Upper lobe of right lung (tissue), 1 donor: ENCODE measurements around the gene PVR. TPM values are rescaled to one million over a fixed set of nuclear protein-coding genes. Genes with fewer than 3 reads are reported as not detected.

Experiments used
- ATAC-seq: fragments of 200-7000 bp; cut with Tn5 transposase; one replicate; pipeline ENCODE4 v1.9.1; 2020; ENCODE audit warnings: mild to moderate bottlenecking, moderate library complexity
- DNase-seq: peaks from one replicate; pipeline ENCODE4 v3.0.0-alpha.2; 2020
- H3K27ac ChIP-seq: fragments of 200-600 bp; one replicate; pipeline ENCODE4 v1.8.0; 2022
- H3K27me3 ChIP-seq: fragments of 200-600 bp; one replicate; pipeline ENCODE4 v1.8.0; 2022; ENCODE audit warnings: mild to moderate bottlenecking
- H3K36me3 ChIP-seq: fragments of 200-600 bp; one replicate; pipeline ENCODE4 v1.8.0; 2022
- H3K4me1 ChIP-seq: fragments of 200-600 bp; one replicate; pipeline ENCODE4 v1.8.0; 2022
- H3K4me3 ChIP-seq: fragments of 200-600 bp; one replicate; pipeline ENCODE4 v1.8.0; 2022; ENCODE audit warnings: mild to moderate bottlenecking
- H3K9me3 ChIP-seq: fragments of 200-600 bp; one replicate; pipeline ENCODE4 v1.8.0; 2022
- CTCF ChIP-seq: fragments of 200-600 bp; IDR thresholded peaks from one replicate; pipeline ENCODE4 v1.8.0; 2022; ENCODE audit warnings: antibody characterized with exemption
- intact Hi-C: fragments of 100-400 bp; cut with DNase I; formaldehyde crosslinking; loops from one replicate; pipeline ENCODE4 v1.11.0; 2022
- total RNA-seq: library from RNA; stranded (reverse); fragmentation: NEBNext Ultra II Directional; extraction: Animal tissue kit (Norgen Biotek cat#: 25700); gene quantifications from one replicate; pipeline ENCODE4 v1.2.1, GENCODE V29; 2021
- donor health status: DM: no; HTN: yes; CAD: no; lungs with severe emphysema.

PVR gene
- total RNA-seq, 1 donor from 2014 or later, result 40.8 TPM

GRCh38 chr19:44613295-44614178 is 30.2 kb upstream of the PVR start, which contains the start of gene IGSF23:
TSS of gene IGSF23 (plus strand) at chr19:44613563. CDS start at chr19:44613646, 83 bp downstream.
- H3K9me3 ChIP-seq, result no peaks in the 10 kb centered on the region
- H3K4me1 ChIP-seq, result peaks cover 1% of the 10 kb centered on the region
- intact Hi-C loops, result no loop called here
- DNase-seq, result no peak
- H3K27ac ChIP-seq, result no peak within 1 kb of the TSS
- no peak for TF ChIP-seq CTCF
- no peaks in the 10 kb centered on the region for H3K27me3 ChIP-seq
- no peak within 1 kb of the TSS for H3K4me3 ChIP-seq
- ATAC-seq, result no peak
- H3K36me3 ChIP-seq, result no peaks in the 10 kb centered on the region

- H3K27me3 ChIP-seq, result no peaks in the 10 kb centered on the region
- H3K4me1 ChIP-seq, result no peaks in the 10 kb centered on the region
- TF ChIP-seq CTCF, result no peak
- ATAC-seq, result no peak
- H3K9me3 ChIP-seq, result no peaks in the 10 kb centered on the region
- H3K27ac ChIP-seq, result no peak overlapping the region
- DNase-seq, result no peak
- intact Hi-C loops, result no loop called here
- H3K36me3 ChIP-seq, result no peaks in the 10 kb centered on the region
- no peak overlapping the region for H3K4me3 ChIP-seq
Measured at GRCh38 chr19:44614313-44614712, 29.4 kb upstream of the PVR start.

GRCh38 chr19:44615863-44616247 is 27.9 kb upstream of the PVR start:
- Histone ChIP-seq H3K4me3 (no peak overlapping the region), H3K9me3 (no peaks in the 10 kb centered on the region), H3K27me3 (no peaks in the 10 kb centered on the region), H3K4me1 (no peaks in the 10 kb centered on the region), H3K27ac (peak overlapping the region; percentile 36), H3K36me3 (no peaks in the 10 kb centered on the region)
- DNase-seq (no peak), ATAC-seq (peak; percentile 49)
- intact Hi-C loops, result no loop called here
- no peak for TF ChIP-seq CTCF

GRCh38 chr19:44617110-44617880 is 26.4 kb upstream of the PVR start:
- Histone ChIP-seq H3K27me3 (no peaks in the 10 kb centered on the region), H3K36me3 (no peaks in the 10 kb centered on the region), H3K4me3 (no peak overlapping the region), H3K27ac (no peak overlapping the region), H3K9me3 (no peaks in the 10 kb centered on the region), H3K4me1 (no peaks in the 10 kb centered on the region)
- TF ChIP-seq CTCF, result no peak
- intact Hi-C loops, result no loop called here
- ATAC-seq (no peak), DNase-seq (no peak)

- Histone ChIP-seq H3K4me1 (no peaks in the 10 kb centered on the region), H3K27me3 (no peaks in the 10 kb centered on the region), H3K4me3 (no peak overlapping the region), H3K27ac (no peak overlapping the region), H3K9me3 (no peaks in the 10 kb centered on the region), H3K36me3 (no peaks in the 10 kb centered on the region)
- no peak for ATAC-seq
- no peak for DNase-seq
- intact Hi-C loops, result no loop called here
- no peak for TF ChIP-seq CTCF
Measured at GRCh38 chr19:44618640-44619357, 24.9 kb upstream of the PVR start.
